Measurements from ENCODE around the gene SKI. TPM values are rescaled to one million over a fixed set of nuclear protein-coding genes. Genes with fewer than 3 reads are reported as not detected.

Gene SKI
- total RNA-seq, 1 donor = 25.3 TPM

DNA sequence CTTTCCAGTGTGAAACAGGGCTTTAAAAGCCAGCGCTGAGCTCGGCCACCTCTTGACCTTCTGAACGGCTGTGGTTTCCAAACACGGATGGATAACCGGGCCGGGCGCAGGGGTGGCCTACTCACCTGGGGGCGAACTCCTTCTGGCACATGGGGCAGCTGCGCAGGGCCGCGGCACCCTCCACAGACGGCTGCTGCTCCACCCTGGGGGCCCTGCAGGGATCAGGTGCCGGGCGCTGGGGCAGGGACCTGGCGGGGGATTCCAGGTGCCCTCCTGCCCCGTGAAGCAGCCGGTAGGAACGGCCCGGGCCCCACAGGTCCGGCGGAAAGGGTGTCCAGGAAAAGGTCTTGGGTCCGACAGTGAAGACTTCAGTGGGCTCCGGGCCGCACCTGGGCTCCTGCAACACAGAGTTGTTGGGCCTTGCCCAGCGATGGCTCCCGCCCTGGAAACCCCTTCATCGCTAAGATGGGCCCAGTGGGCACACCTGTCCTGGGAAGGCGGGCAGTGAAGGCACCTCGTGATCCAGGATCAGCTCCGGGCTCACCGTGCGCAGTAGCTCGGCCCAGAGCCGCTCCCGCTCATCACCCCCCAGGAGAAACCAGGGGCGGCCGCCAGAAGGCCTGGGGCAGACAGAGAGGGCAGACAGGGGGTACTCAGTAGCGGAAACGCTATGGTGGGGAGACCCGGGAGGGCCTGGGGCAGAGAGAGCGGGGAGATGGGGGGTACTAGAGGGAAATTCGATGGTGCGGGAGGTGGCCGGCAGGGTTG lies 34.4 kb upstream of the SKI start:
- DNase-seq (ENCODE audit: low read depth in 2 of 3, low spot score in 2 of 3) = no peak

DNA sequence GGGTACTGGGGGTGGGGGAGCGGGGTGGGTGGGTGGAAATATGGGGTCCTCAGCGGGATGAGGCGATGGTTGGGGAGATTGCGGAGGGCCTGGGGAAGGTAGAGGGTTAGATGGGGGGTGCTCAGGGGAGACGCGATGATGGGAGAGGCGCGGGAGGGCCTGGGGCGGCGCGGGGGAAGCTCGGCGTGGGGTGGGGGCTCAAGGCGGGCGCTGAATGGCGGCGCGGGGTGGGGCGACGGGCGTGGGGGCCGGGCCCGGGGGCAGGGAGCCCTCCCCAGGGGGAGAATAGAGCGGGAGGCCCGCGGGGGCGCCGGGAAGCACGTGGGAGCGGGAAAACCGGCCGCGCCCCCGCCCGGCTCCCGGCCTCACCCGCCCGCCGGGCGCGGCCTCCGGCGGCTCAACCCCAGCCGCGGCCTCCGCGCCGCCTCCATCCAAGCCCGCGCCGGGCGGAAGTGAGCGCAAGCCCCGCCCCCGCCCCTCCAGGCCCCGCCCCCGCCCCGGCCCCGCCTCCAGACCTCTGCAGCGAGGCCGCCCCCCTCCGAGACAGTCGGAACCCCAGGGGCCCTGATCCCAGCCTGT lies 33.7 kb upstream of the SKI start, which contains the start of gene FAAP20:
Gene FAAP20 (minus strand): TSS at position 454 of the 579 bp plus-strand sequence. CDS start 23 bp downstream, at position 431.
- DNase-seq (ENCODE audit: low read depth in 2 of 3, low spot score in 2 of 3) = peak in 1 of 3 donors; percentile 65

DNA sequence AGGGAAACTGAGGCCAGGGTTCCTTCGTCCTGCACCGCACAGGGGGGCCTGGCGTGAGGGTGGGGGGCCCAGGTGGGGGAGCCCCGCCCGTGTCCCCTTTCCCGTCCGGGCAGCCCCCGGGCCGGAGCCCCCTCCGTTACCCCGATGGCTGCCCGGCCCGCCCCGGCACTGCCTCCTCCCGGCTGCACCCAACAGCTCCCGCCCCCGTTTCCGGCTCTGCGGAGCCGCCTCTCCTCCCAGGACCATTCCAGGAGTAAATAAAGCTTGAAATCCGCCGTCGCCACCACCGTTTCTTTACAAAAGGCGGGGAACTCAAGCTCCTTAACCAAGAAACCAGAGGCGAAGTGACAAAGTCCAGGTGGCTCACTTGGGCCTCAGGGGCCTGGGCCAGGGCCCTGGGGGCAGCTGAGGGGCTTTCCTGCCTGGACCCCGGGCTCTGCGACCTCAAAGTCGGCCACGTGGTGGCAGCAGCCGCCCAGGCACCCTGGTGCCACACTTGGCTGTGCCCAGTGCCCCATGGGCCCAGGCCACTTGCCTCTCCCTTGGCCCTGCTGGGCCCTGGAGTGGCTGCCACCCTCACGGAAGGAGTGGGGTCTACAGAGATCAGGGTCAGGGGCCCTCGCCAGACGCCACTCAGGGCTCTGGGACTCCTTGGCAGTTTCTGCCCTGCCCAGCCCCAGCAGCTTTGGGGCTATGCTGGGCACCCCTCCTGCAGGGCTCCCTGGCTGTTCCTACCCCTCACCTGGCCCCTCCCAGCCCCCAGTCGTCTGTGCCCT lies 33.0 kb upstream of the SKI start:
- peak; percentile 83 to 87 (median 84) for DNase-seq (ENCODE audit: low read depth in 2 of 3, low spot score in 2 of 3)

DNA sequence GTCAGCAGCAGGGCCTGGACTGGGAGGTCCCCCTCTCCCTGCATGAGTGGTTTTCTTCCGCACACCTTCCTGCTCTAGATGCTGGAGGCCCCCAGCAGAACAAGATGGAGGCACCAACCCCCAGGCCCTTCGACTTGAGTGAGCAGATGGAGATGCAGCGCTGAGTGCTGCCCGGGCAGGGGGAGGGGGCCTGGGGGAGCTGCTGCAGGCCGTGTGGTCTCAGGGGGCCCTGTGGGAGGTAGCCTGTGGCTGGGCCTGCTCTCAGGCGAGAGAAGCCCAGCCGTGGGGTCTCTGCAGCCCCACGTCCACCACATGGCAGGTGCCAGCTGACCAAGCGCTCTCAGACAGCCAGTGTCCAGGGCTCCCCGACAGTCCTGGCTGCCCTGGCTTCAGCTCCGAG lies 32.3 kb upstream of the SKI start:
- DNase-seq (ENCODE audit: low read depth in 2 of 3, low spot score in 2 of 3) = no peak

- DNase-seq (ENCODE audit: low read depth in 2 of 3, low spot score in 2 of 3) = no peak
These were observed 31.0 kb upstream of the SKI start for GRCh38 chr1:2196901-2197638.

- DNase-seq (ENCODE audit: low read depth in 2 of 3, low spot score in 2 of 3) = no peak
These were observed 30.4 kb upstream of the SKI start for GRCh38 chr1:2197707-2198165.

DNA sequence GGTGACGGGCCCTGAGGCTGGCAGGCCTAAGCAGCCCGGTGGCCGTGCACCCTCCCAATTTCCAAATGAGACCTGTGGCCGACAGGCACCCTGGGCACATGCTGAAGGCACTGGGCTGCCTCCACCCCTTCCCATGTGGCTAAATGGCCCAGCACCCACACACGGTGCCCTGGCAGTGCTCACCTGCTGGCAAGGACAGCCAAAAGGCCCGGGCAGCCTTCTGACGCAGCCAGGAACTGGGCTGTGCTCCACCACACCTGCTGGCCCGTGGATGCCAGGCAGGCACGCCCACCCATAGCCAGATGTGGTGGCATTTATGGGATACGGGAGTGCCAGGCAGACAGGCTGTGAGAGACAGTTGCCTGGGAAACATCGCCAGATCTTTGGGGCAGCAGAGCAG lies 29.5 kb upstream of the SKI start:
- no peak for DNase-seq (ENCODE audit: low read depth in 2 of 3, low spot score in 2 of 3)

DNA sequence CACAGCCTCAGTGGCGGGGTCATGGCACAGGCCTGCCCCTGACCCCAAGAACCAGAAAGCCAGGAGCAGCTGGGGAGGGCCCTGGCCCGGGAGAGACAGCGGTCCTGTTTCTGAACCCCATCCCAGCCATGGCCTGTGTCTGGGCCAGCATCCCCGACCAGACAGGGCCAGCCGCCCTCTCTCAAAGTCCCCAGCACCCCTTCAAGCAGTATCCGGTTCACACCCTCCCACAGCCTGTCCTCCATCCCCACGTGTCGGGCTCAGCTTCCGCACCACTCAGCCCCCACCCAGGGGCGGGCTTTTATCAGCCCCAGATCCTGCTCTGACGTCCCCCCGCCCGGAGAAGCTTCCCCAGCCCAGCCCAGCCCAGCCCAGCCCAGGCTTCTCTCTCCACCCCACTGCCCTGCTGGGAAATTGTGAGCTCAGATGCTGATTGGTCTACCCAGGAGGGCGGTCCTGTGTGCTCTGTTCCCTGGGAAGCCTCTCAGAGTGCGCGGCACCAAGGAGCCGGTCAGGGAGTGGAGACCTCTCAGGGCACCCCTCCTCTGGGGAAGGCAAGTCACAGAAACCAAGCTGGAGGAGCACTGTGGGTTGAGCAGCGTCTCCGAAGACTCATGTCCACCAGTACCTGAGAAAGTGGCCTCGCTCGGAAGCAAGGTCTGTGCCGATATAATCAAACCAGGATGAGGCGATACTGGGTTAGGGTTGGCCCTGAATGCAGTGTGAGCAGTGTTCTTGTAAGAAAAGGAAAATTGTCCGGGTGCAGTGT lies 28.9 kb upstream of the SKI start:
- peak in 2 of 3 donors; percentile 89 to 92 for DNase-seq (ENCODE audit: low read depth in 2 of 3, low spot score in 2 of 3)

DNA sequence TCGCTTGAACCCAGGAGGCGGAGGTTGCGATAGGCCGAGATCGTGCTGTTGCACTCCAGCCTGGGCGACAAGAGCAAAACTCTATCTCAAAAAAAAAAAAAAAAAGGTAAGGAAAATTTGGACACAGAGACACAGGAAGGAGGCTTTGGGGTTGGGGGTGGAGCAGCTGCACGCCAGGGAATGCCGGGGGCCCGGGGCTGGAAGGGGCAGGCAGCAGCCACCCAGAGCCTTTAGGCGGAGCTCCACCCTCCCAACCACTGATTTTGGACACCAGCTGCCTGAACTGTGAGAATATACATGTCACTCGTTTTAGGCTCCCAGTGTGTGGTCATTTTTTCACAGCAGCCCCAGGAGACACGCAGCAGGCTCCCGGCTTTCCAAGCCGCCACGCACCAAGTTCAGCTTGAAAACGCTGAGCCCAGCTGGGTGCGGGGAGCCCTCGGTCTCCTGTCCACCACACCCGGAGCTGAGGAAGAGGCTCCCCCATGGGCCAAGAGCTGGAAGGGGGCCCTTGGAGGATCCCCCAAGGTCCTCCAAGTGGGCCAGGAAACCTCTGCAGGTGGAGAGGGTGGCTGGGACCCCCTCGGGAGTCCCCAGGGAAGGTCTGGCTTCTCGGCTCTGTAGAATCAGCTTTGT lies 27.7 kb upstream of the SKI start:
- no peak for DNase-seq (ENCODE audit: low read depth in 2 of 3, low spot score in 2 of 3)

GRCh38 chr1:2201062-2201461 lies 27.1 kb upstream of the SKI start:
- DNase-seq (ENCODE audit: low read depth in 2 of 3, low spot score in 2 of 3) = no peak

GRCh38 chr1:2202008-2202575 lies 26.0 kb upstream of the SKI start:
- DNase-seq (ENCODE audit: low read depth in 2 of 3, low spot score in 2 of 3) = no peak

GRCh38 chr1:2202843-2203601 lies 25.1 kb upstream of the SKI start:
- DNase-seq (ENCODE audit: low read depth in 2 of 3, low spot score in 2 of 3) = no peak

DNA sequence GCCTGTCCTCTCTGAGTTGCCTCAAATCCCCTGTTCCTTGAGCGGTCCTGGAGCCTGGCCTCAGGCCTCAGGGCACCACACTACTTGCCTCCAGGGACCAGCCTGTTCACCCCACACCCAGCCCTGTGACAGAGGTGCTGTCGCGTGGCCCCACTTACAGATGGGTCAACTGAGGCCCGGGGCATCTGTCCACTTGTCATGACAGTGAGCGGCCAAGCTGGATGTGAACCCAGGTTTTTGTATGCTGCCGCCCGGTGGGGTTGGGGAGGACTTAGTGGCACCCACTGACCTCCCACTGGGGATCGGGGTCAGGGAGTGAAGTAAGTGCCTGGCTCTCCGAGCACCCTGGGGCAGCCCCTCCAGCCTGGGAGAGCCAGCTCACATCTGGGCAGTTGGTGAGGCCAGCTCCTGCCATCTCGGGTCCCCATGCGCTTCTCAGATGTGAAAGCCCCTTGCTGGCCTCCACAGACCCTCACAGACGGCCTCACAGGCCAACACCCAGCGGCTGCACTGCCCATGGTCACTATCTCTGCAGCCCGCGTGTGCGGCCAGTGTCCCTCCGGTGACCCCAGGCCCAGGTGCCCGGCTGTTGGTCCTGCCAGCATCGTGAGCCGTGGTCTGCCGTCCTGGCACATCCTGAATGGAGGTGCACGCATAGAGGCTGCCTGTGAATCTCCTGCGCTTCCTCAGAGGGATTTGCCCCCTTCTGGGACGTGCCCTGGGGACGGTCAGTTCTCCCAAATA lies 24.3 kb upstream of the SKI start:
- no peak for DNase-seq (ENCODE audit: low read depth in 2 of 3, low spot score in 2 of 3)

- DNase-seq (ENCODE audit: low read depth in 2 of 3, low spot score in 2 of 3) = peak in 2 of 3 donors; percentile 83
These were observed 23.5 kb upstream of the SKI start for GRCh38 chr1:2204415-2205190.

GRCh38 chr1:2205191-2205952 lies 22.7 kb upstream of the SKI start:
- DNase-seq (ENCODE audit: low read depth in 2 of 3, low spot score in 2 of 3) = peak; percentile 83 to 93 (median 92)

DNA sequence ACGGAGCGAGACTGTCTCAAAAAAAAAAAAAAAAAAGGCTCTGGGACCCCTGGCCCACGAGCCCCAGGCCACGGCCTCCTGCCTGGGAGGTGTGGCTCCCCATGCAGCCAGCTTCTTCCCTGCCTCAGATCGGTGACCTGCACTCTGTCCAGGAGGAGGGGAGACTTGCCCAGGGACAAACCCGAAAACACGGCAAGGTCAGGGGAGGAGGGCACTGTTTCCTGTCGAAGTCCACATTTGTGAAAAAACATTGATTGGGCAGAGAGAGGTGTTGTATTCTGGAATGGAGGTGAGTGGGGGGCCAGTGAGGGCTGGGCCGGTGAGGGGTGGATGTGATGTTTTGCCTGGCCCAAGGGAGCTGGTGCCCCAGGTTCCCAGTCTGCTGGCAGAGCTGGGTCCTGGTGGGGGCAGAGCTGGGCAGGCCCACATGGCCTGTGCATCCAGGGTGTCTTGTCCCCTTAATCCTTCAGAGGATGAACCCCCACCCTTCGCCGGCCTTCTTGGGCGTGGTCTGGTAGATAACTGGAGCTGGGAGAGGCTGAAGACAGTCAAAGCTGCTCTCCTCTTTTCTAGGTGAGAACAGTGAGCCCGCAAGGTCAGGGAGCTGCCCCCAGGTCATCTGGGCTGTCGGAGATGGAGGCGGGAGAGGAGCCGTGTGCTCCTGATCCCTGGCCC lies 21.2 kb upstream of the SKI start:
- no peak for DNase-seq (ENCODE audit: low read depth in 2 of 3, low spot score in 2 of 3)
